Measurements from ENCODE around the gene NXPH3.

DNA sequence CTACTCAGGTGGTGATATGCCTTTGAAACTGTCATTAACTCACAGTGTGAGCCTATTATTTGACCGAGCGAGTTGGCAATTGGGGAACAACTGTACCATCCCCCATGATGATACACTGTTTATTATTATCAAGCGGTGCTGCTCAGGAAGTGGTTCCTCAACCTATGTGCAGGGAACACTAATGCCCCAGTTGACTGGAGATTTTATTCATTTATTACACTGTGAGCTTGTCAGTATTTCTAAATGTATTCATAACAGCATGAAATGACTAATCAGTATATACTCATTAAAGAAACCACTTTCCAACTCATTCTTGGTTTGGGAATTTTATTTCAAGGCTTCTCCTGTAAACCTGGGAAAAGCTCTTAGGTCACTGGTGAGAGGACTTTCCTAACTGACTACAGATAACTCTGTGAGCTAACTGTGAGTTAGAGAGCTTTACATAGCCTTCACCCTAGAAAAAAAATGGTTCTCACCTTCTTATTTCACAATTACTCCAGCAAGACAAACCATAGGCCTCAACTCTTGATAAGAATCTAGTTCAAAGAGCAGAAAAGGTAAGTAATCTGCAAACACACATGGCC, 42.4 kb downstream of the NXPH3 start:
- TF ChIP-seq, protein P1, sequence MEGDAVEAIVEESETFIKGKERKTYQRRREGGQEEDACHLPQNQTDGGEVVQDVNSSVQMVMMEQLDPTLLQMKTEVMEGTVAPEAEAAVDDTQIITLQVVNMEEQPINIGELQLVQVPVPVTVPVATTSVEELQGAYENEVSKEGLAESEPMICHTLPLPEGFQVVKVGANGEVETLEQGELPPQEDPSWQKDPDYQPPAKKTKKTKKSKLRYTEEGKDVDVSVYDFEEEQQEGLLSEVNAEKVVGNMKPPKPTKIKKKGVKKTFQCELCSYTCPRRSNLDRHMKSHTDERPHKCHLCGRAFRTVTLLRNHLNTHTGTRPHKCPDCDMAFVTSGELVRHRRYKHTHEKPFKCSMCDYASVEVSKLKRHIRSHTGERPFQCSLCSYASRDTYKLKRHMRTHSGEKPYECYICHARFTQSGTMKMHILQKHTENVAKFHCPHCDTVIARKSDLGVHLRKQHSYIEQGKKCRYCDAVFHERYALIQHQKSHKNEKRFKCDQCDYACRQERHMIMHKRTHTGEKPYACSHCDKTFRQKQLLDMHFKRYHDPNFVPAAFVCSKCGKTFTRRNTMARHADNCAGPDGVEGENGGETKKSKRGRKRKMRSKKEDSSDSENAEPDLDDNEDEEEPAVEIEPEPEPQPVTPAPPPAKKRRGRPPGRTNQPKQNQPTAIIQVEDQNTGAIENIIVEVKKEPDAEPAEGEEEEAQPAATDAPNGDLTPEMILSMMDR (conservative IDR thresholded peaks at IDR 0.05; ENCODE audit: low read depth, low read length): no peak
- TF ChIP-seq EZH2 (IDR thresholded peaks at IDR 0.05; ENCODE audit: low read length, unreplicated experiment): no peak

Data from PC-3 (cell line).